Stimulated activated CD8-positive, alpha-beta memory T cell treated with anti-CD3 and anti-CD28 coated beads, Interleukin-4, amount 100 ng/mL, for 48 hours (primary cell): ENCODE results near the gene TMEM14A.
"Not testable (repeated sequence)": the region's sequence is repeated elsewhere in the genome, so short reads cannot be mapped to it uniquely, and the experiment has no call there.

Experiments used
- DNase-seq: peaks from one replicate; pipeline ENCODE4 v3.0.0-alpha.2; 2020

TMEM14A gene

GRCh38 chr6:52704781-52705502 is 34.0 kb downstream of the TMEM14A start:
- DNase-seq = not testable (repeated sequence)

DNA sequence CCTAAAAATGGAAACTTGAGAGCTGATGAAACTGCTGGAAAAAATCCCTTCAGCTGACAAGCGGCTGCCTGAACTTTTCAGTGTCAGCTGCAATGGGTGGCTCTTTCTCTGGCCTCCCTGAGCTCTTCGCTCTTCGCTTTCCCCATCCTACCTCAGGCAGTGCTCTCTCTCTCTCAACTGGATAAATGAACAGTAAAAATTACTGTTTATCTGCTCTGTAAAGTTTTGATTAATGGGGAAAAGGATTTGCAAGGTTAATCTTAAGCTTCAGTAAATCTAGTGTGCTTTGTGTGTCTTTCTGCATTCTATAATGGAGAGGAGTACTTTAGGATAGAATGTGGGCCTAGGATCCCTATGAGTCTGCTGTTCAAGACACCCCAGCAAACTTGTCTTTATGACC is 35.1 kb downstream of the TMEM14A start:
- DNase-seq = no peak

- DNase-seq = no peak
These were observed 37.2 kb downstream of the TMEM14A start for GRCh38 chr6:52707963-52708680.

DNA sequence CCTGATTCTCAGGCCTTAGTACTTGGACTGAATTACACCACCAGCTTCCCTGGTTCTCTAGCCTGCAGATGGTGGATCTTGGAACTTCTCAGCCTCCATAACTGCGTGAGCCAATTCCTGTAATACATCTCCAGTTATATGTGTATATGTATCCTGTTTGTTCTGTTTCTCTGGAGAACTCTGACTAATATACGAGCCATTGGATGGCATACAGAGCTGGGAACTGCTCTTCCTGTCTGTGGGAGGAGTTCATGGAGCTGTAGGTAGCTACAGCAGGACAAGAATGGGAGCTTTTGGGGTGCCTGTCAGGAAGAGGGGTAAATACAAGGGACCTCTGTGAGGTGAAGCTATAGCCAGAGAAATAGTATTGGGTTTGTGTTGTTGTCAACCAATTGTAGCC is 41.2 kb downstream of the TMEM14A start:
- no peak for DNase-seq

DNA sequence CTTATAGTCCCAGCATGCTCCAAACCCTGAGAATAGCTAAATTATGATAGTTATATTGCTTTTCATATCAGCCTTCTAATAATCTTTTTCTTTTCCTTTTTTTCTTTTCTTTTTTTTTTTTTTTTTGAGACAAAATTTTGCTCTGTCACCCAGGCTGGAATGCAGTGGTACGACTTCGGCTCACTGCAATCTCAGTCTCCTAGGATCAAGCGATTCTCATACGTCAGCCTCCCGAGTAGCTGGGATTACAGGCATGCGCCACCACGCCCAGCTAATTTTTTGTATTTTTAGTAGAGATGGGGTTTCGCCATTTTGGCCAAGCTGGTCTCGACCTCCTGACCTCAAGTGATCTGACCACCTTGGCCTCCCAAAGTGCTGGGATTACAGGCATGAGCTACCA is 43.8 kb downstream of the TMEM14A start:
- not testable (repeated sequence) for DNase-seq

DNA sequence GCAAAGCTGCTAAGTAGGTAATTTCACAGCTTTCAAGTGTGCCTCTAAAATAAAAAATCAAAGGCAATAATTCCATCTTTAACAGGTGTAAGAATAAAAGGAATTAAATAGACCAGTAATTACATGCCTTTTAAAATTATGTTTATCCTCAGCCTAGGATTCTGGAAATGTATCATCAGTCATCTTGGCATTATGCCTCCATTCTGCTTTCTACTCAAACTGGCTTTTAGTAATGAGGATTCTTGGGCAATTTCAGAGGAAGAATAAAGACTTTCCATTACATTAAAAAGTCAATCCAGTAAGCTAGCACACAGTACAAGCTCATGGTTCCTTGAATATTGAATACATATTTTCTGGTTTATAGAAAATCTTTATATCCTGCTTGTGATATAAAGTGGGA is 47.6 kb downstream of the TMEM14A start:
- no peak for DNase-seq

GRCh38 chr6:52720321-52720720 is 49.4 kb downstream of the TMEM14A start:
- DNase-seq = no peak

DNA sequence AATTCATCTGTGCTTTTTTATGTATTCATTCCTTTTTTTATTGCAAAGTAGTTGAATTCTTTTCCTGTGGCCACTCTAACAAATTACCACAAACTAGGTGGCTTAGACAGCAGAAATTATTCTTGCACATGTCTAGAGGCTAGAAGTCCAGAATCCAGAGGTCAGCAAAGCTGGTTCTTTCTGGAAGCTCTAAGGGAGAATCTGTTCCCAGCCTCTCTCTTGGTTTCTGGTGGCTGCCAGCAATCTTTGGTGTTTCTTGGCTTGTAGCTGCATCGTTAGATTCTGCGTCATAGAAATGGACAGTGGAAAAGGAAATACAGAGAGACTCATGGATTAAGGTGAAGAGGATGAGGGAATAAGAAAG is 53.1 kb downstream of the TMEM14A start:
- no peak for DNase-seq

GRCh38 chr6:52724406-52725121 is 53.7 kb downstream of the TMEM14A start:
- DNase-seq = peak; percentile 75

DNA sequence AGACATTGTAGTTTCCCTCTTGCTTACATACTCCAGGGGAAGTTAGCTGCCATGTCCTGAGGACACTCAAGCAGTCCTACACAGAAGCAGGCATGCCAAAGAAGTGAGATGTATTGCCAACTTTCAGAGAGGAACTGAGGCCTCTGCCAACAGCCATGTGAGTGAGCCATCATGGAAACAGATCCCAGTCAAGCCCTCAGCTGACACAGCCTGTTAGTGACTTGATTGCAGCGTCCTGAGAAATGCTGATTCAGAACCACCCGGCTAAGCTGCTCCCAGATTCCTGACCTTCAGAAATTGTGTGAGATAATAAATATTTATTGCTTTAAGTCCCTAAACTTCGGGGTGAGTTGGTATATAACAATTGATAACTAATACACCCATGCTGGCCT is 54.2 kb downstream of the TMEM14A start:
- DNase-seq = no peak

GRCh38 chr6:52725535-52726192 is 54.8 kb downstream of the TMEM14A start:
- no peak for DNase-seq

- DNase-seq = no peak
These were observed 55.3 kb downstream of the TMEM14A start for GRCh38 chr6:52726193-52726542.

- DNase-seq = no peak
These were observed 56.0 kb downstream of the TMEM14A start for GRCh38 chr6:52726741-52727535.

DNA sequence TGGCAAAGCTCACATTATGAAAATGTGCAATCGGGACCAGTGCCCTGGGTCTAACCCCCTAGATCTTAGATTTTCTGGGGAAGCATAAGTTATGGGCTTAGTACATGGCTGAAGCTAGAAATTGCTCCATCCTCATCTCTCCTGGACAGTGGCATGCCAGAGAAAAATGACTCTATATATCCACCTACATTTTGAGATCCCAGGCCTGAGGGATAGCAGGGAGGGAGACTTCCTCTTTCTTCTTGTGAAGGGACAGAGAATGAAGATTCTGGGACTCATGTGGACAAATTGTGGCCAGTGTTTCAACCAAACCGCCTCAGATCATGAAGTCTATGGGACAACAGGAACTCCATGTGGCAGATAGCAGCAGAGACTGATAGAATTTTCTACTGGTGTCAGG is 57.0 kb downstream of the TMEM14A start:
- DNase-seq = no peak

- no peak for DNase-seq
These were observed 57.5 kb downstream of the TMEM14A start for GRCh38 chr6:52728394-52728793.

- no peak for DNase-seq
These were observed 58.7 kb downstream of the TMEM14A start for GRCh38 chr6:52729576-52729975.

DNA sequence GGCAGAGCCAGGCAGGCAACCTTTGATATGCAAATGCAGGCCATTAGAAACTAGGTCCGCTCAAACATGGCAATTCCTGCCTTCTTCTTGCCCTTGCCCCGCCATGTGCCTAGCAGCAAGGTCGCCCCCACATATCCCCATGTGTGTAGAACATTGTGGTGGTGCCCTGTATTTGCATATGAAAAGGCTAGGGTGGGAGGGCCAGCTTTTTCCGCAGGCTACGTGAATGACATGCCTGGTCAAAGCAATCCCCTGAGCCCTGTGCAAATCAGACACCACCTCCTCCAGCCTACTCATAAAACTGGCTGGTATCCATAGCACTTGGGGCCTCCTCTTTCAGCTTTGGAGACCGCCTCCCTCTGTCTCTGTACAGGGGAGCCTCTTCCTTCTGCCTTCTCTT is 60.8 kb downstream of the TMEM14A start:
- no peak for DNase-seq

DNA sequence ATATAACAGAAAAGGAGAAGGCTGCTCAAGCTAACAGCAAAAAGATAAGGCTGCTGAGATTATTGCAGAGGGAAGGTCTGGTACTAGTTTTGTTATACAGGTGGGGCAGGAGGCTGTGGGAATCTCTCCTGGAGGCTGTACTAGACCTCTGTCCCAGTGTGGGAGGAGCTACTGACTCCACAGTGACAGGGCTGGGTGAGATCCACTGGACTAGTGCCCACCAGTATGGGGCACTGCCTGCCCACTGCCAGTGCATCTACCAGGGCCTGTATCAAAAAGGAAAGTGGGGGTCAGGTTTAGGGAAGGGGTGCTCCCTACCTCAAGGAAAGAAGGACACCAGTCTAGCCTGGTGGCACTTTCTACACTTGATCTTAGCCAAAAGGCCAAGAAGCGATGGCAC is 62.3 kb downstream of the TMEM14A start:
- DNase-seq = no peak

DNA sequence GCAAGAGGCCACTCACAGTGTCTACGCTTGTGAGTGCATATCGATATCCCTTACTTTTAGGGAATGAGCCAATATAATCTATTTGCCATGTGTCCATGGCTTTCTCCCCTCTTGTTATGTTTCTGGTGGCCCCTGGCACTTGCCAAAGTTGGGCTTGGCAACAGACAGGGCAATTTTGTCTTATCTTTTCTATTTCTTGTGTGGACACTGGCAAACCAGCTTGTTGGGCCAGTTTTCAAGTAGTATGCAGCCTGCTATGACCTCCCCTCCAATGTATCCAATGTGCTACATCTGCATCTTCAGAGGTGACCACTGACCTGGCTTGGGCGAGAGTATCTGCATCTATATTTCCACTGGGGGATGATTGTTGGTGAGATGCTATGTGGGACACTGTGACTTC is 63.2 kb downstream of the TMEM14A start:
- DNase-seq = no peak

DNA sequence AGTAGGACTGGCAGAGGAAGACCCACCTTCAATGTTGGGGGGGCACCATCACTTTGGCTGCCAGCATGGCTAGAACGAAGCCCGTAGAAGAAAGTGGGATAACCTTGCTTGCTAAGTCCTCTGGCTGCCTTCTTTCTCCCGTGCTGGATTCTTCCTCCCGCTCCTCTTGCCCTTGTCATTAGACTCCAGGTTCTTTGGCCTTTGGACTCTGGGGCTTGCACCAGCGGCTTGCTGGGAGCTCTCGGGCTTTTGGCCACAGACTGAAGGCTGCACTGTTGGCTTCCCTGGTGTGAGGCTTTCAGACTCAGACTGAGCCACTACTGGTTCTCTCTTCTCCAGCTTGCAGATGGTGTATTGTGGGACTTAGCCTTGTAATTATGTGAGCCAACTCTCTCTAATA is 64.2 kb downstream of the TMEM14A start:
- DNase-seq = no peak

DNA sequence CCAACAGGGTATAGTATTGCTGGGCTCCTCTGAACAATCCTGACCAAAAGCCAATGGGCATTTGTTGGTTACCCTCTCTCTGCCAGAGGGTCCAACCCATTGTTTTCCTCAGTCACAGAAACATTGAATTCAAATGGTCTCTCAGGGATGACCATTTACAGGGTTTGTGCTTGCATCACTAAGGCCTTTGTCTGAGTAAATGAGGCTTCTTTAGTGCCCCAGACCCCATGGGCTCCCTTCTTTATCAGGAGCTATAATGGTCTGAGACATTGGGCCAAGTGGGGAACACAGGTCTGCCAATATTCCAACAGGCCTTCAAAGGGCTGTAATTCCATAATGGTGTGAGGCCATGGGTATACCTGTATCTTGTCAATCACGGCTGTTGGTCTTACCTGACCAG is 65.2 kb downstream of the TMEM14A start:
- no peak for DNase-seq
